HG03103 (cell line): Measurements from ENCODE around the gene MAN1A1.

Experiments
- ATAC-seq: cut with Tn5 transposase; IDR thresholded peaks from one replicate; pipeline ENCODE4 v1.9.1; 2021; ENCODE audit warnings: low read depth; ENCODE audit not compliant: unreplicated experiment

The MAN1A1 gene

DNA sequence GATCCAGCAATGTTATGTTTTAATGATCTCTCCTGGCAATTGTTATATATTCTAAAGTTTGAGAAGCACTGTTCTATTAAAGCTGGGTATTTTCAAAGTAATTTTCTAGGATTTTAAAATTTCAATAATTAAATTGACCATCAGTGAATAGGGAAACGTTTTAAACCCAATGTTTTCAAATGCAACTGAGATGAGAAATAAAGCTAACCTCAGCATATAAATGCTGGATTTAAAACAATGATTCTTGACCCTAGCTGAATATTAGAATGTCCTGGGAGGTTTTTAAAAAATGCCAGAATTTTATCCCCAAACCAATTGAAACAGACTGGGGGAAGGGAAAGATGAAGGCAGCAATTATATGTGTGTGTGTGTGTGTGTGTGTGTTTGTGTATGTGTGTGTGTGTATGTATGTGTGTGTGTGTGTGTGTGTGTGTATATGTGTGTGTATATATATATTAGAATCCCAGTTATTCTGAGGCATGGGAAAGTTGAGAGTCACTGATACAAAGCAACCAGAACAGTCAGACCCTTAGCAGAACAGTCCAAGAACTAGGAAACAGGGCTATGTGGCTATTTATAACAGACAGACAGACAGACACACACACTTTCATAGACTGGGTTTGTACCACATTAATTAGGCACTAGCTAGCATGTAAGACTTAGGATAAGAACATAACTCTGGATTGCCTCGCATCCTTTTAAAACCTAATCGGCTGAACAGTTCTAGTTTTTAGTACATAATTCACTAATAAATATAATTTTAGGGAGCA is 107.8 kb downstream of the MAN1A1 start:
- ATAC-seq = no peak

DNA sequence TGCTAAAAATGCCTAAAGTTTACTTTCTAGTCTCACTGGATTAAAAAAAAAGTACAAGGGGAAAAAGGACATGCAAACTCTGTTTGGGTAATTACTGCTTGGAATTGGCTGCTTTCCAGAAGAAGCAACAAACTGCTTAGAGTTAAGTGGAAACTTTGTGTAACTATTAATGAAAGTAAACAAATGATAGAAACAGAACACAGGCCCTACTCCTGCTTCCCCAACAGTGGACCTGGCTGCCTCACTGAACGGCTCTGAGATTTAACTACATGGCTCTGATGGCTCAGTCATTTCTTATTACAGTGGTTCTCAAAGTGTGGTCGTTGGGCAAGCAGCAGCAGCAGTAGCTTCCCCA is 108.5 kb downstream of the MAN1A1 start:
- ATAC-seq = no peak

DNA sequence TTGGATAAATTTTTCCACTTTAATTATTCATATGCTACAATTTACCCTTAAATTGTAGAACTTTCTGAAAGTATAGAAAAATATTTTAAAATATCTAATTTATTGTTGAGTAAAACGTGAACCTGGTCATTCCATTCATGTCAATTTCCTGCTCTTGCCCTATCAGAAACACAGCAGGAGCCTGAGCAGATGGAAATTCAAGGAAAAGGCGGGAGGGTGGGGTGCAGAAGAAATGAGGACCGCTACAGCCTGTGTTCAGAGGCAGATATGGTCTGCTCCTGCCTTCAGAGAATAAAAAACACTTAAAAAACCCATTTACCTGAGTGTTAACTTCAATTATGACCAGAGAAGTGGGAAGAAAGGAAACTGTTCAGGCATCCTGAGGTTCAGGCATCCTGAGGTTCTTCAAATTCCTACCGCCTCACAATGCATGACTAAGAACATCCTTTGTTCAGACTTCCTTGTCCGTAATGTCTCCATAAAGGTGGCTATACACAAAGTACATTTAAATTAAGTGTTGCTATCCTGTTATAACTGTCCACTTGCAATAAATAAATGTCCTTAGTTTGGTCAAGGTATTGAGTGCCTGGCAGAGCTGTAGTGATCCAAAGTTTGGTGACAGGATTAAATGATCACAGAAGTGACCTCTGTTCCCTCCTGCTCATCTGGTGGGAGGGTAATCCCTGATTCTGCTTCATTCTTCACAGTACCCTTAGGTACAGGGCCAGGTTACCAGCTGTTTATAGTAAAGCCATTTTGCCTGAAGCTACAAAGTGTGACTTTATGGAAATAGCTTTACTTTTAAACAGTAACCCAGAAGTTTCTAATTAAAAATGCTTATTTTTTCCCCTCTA is 109.1 kb downstream of the MAN1A1 start:
- no peak for ATAC-seq

DNA sequence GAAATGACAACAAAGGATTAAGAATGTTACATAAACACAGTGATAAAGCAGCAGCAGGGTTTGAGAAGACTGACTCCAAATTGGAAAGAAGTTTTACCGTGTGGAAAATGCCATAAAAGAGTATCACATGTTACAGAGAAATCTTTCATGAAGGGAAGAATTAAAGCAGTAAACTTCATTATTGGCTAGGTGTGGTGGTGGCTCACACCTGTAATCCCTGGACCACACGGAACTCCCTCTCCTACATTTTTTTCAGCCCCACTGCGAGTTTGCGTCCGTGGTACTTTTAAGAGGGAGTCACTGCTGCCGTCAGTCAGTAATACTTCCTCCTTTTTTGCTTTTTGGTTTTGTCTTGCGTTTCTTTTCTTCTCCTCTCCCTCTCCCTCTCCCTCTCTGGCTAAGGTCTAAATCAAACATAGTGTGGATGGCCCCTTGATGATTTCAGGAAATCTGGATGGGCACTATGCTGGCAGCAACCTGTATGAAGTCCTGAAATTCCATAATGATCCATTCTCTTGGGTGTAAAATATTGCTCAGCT is 112.3 kb downstream of the MAN1A1 start:
- no peak for ATAC-seq

DNA sequence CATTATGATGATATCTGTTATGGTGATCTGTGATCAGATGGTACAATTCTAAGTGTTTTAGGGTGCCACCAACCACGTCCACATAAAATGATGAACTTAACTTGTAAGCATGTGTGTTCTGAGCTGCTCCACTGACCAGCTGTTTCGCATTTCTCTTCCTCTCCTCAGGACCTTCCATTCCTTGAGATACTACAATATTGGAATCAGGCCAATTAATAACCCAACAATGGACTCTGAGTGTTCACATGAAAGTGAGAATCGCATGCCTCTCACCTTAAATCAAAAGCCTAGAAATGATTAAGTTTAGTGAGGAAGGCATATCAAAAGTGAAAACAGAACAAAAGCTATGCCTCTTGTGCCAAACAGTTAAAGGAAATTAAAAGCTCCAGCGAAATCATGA is 114.6 kb downstream of the MAN1A1 start:
- ATAC-seq = no peak

DNA sequence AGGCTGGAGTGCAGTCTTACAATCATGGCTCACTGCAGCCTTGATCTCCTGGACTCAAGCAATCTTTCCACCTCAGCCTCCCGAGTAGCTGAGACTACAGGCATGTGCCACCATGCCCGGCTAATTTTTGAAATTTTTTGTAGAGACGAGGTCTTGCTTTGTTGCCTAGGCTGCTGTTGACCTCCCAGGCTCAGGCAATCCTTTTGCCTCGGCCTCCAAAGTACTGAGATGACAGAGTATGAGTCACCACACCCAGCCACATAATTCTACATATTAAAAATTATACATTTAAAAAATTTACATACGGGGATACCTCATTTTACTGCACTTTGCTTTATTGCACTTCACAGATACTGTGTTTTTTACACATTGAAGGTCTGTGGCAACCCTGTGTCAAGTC is 115.1 kb downstream of the MAN1A1 start:
- no peak for ATAC-seq

DNA sequence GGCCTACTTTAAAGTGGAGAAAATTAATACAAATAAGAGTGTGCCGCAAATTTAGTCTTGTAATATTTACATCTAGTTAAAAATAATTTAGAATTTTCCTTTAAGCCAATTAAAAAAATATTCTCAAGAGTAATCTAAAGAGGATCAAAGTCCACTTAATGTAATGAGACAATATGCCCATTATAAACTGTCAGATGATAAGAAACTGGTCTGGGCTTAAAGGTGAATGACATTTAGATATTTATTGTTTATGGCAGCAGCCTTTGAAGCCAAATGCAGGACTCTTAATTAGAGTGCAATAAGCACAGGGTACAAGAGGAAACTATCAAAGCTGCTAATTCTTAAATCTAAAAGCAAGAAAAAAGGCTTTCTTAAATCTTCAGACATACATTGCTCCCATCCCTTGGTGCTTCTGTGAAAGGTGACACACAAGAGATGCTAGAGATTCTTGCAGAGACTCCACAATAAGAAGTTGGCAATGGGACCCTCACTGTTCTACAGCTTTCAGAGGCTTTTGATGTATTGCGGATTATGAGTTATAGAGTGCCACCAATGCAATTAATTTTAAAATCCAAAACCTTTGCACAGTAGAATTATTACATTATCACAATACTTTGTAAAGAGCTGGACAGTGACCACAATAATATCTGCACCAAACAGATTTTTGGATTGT is 116.1 kb downstream of the MAN1A1 start:
- no peak for ATAC-seq

DNA sequence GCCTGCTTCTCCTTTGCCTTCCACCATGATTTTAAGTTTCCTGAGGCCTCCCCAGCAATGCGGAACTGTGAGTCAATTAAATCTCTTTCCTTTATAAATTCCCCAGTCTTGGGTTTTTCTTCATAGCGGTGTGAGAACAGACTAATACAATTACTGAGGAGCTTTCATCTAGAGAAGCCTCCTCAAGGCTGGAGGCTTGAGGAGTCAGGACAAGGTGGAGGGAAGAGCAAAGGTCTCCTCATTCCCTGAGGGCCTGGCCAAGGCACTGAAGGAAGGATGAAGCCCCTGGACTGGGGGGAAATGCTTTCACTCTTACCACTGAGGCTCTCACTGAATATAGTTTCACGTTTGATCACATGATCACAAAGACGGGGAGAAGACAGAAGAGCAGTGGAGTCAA is 118.2 kb downstream of the MAN1A1 start:
- ATAC-seq = no peak

DNA sequence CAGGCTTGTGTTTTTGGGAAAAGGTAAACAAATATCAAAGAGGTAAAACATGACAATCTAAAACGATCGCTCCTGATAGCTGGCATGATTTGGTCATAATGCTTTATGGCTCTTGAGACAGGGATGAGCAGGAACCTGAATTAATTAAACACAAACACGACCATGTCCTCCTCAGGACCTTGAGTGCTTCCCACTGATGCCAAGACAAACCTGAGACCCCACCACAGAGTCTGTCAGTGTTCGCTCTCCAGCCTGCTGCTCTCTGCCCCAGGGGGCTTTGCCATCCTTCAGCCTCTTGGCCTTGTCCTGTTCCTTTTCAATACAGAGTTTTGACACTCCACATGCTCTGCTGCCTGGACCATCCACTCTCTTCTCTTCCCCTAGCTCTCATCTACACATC is 119.4 kb downstream of the MAN1A1 start:
- no peak for ATAC-seq

DNA sequence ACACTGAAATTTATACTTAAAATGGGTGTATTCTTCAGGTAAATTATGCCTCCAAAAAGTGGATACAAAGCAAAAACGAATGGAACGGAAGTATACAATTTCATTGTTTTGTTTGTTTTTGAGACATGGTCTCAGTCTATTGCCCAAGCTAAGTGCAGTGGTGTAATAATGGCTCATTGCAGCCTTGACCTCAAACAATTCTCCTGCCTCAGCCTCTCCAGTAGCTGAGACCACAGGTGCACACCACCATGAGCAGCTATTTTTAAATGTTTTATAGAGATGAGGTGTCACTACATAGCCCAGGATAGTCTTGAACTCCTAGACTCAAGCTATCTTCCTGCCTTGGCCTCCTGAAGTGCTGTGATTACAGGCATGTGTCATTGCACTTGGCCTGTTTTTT is 122.2 kb downstream of the MAN1A1 start:
- no peak for ATAC-seq

DNA sequence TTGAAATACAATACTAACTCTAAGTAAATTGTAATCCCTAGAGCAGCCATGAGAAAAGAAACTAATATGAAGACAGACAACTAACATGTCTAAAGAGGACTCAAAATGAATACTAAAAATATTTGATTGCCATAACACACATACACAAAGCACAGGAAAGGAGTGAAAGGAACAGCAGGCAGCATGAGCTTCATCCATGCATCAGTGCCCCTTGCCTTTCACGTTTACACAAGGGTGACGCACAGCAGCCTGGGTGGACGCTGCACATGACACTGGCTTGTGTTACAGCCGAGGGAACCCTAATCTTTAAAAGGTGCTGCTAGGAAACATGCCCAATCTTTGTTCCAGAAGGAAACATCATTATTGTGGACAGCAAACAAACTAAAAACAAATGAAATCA is 123.5 kb downstream of the MAN1A1 start:
- ATAC-seq = no peak

DNA sequence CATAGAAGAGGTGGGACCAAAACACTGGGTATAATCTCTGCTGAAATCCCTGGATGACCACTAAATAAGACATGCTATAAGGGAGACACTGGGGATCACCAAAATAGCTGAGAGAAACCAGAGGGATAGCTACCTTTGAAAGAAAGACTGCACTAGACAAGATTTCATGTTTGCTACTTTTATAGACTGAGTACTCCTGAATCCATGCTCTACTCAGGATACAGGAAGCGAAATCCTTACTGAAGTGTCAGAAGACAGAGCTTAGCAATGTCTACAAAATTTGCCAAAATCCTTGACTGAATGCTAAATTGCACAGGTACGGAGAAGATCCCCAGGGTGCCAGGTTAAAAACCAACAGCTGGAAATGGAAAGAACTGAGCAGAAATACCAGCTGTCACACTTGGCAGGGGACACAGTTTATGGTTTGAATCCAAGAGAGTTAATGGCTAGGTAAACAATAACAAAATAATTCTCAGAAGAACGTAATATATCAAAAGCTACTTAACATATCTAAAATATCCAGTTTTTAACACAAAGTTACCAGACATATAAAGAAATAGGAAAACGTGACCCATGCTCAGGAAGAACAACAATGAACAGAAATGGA is 125.4 kb downstream of the MAN1A1 start:
- no peak for ATAC-seq

DNA sequence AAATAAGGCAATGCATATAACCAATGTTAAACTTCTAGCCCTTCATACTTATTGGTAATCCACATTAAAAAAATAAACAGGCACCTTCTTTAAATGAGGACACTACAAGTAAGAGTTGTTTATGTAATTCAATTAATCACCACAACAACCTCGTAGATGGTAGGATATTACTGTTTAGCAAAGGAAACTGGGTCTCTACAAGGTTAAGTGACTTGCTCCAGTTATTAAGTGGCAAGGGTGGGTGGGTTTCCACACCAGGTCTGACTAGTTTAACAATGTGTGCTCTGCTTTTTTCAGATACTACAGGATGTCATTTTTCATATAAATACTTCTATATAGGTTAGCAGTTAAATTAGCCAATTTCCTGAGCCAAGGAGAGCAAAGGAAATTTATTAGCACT is 129.1 kb downstream of the MAN1A1 start:
- ATAC-seq = no peak

DNA sequence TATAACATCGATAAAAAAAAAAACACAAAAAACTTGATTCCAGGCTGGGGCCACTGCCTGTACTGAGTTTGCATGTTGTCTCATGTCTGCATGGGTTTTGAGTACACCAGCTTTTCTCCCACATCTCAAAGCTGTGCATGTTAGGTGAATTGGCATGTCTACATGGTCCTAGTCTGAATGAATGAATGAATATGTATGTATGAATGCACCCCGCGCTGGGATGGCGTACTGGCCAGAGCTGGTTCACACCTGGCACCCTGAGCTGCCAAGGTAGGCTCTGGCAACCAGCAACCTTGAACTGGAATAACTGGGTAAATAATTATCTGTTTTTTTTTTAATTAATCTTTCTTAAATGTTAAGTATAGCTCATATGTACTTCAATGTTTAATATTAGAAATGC is 131.0 kb downstream of the MAN1A1 start:
- ATAC-seq = no peak

DNA sequence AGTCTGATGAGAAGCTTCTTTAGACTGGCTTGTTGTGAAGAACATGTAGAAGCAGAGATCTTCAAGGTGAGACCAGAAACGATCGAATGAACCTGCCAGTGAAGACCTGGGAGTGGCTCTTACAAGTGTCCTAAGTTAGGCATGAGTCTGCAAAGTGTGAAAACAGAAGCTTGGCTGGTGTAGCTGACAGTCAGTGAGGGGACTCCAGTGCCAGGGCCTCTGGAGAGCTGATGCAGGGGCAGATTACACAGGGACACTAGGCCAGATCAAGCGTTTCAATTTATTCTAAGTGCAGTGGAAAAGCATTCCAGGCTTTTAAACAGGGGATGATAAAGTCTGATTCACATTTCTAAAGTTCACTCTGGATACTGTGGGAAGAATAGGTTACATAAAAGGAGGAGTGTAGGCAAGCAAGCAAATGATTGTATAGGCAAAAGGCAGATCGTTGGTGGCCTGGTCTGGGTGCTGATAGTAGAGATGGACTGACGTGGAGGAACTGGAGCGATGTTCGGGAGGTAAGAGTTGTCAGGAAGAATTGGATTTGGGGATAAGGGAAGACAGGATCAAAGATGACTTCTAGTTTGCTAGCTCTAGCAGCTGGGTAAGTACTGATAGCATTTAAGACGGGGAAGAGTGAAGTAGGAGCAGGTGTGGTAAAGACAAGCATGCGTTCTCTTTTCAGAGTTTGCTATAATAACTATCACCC is 133.5 kb downstream of the MAN1A1 start:
- no peak for ATAC-seq

DNA sequence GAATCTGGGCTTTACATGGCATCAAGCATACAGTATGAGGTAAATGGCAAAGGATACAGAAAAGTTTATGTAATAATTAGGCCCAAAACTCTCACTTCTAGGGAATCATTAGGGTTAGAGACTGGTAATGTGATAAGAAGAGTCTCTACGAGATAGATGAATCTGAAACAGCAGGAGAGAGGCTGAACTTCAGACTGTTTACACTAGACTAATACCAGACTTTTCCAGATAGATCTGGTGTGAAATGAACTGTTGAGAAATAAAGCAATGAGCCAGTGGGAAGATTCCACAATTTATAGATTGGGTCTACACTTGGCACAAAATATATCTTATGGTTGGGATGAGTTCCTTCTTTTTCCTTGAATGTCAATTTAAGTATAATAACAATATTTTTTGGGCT is 134.3 kb downstream of the MAN1A1 start:
- no peak for ATAC-seq

DNA sequence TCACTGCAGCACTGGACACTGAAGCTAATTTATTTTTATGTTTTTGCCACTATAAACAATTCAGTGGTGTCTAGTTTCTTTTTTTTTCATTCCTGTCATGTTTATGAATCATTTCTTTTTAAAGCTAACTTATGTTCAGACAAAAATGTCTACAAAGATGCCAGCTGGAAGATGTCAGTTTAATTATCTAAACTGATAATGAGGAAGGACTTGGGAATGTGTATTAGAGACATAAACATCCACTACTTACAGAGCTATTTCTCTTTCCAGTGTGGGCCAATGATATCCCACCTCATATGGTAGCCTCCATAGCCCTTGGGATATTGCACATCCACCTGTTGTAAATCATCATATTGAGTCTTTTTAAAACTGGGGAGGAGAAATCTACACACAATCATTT is 139.0 kb downstream of the MAN1A1 start:
- ATAC-seq = no peak

DNA sequence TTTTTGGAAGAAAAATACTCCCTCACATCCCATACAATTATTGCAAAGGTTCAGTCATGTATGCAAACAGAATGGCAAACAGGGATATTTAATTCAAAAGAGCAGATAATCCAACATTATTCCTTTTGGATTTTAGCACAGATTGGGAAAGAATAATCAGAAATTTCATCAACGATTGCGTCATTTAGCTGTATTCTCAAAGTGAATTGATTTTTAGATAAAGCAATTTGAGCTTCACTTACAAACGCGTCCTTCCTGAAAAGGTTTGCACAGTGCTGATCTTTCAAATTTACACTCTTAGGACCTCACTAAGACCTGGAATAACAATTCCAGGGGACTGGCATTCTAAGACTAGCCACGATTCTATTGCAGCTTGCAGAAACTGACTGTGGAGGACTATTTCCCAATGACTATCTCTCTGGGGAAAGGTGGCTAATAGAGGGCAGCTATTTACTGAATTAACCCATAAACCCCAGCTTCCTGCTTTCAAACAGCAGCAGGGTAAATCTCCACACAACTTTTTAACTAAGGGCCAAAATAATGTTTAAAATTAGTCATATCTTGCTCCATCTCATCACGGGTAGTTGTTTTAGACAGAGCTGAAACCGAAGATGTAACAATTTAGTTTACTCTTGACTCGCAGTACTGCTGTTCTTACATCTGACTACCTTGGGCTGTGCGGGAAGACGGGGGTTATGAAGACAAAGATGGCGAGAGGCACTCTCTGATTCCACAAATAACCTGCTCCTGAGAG is 139.9 kb downstream of the MAN1A1 start:
- peak; percentile 63 for ATAC-seq

DNA sequence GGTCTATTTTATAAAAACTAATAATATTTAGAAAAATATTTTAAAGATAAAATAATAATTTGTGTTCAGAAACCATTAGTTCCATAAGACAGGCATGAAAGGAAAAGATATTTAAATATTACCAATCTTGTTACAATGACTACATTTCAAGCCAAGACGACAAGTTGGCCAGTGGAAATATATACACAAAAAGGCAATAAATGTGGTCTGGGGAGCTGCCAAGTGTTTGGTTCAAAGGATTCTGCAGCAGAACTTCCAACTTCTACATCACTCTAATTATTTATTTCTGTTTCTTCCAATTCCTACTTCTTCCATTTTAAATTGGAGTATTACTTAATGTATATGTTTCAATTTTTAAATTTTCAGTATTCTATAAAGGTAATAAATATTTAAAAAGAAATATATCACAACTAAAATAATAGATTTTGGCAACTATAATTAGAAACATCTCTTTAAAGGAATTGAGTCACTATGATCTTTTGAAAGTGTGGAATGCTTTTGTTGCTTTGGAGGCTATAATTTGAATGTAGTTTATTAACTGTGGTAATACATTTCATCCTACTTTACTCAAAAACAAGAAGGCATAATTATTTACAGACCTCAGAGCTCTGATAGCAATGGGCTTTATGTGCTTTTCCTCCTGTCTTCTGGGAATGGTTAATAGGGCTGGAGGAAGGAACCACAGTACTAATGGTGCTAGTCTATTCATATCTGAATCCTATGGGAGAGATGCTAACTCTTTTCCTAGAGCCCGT is 141.4 kb downstream of the MAN1A1 start:
- ATAC-seq = no peak
